Measurements from ENCODE around the gene OR2B3. TPM values are rescaled to one million over a fixed set of nuclear protein-coding genes. Genes with fewer than 3 reads are reported as not detected.

Gene OR2B3
- total RNA-seq, 1 donor from 2014 or later, result not detected

GRCh38 chr6:29079203-29079602, 7.9 kb downstream of the OR2B3 start:
- Histone ChIP-seq H3K27me3 (no peaks in the 10 kb centered on the region), H3K9me3 (no peaks in the 10 kb centered on the region), H3K4me3 (no peak overlapping the region), H3K4me1 (no peaks in the 10 kb centered on the region), H3K36me3 (no peaks in the 10 kb centered on the region), H3K27ac (no peak overlapping the region)
- intact Hi-C loops (cut with DNase I), result no loop called here
- TF ChIP-seq CTCF (IDR thresholded peaks at IDR 0.05), result no peak
- no peak for DNase-seq (ENCODE audit: low spot score in 2 of 2)

- Histone ChIP-seq H3K9me3 (no peaks in the 10 kb centered on the region), H3K4me3 (no peak overlapping the region), H3K36me3 (no peaks in the 10 kb centered on the region), H3K27ac (no peak overlapping the region), H3K27me3 (no peaks in the 10 kb centered on the region), H3K4me1 (no peaks in the 10 kb centered on the region)
- TF ChIP-seq CTCF (IDR thresholded peaks at IDR 0.05), result no peak
- intact Hi-C loops (cut with DNase I), result no loop called here
- no peak for DNase-seq (ENCODE audit: low spot score in 2 of 2)
These were observed 15.0 kb downstream of the OR2B3 start for GRCh38 chr6:29071831-29072723.

- H3K36me3 ChIP-seq, result no peaks in the 10 kb centered on the region
- no peak overlapping the region for H3K4me3 ChIP-seq
- no peaks in the 10 kb centered on the region for H3K4me1 ChIP-seq
- no peak for TF ChIP-seq CTCF (IDR thresholded peaks at IDR 0.05)
- no peak overlapping the region for H3K27ac ChIP-seq
- peaks cover 0 to 5% of the 10 kb centered on the region in 2 donors for H3K9me3 ChIP-seq
- intact Hi-C loops (cut with DNase I), result no loop called here
- DNase-seq (ENCODE audit: low spot score in 2 of 2), result no peak
- no peaks in the 10 kb centered on the region for H3K27me3 ChIP-seq
These were observed 35.4 kb downstream of the OR2B3 start for GRCh38 chr6:29051680-29052079.

- Histone ChIP-seq H3K27ac (no peak within 1 kb of the TSS), H3K4me1 (no peaks in the 10 kb centered on the region), H3K36me3 (no peaks in the 10 kb centered on the region), H3K9me3 (no peaks in the 10 kb centered on the region), H3K4me3 (no peak within 1 kb of the TSS), H3K27me3 (no peaks in the 10 kb centered on the region)
- intact Hi-C loops (cut with DNase I), result no loop called here
- no peak for TF ChIP-seq CTCF (IDR thresholded peaks at IDR 0.05)
- DNase-seq (ENCODE audit: low spot score in 2 of 2), result no peak
These were observed 42.0 kb downstream of the OR2B3 start, which contains the start of gene OR2W1 for GRCh38 chr6:29045075-29045474. TSS of gene OR2W1 (minus strand) at chr6:29045175. CDS start at chr6:29045175, 0 bp downstream.

Other genes starting within 250 kb of the OR2B3 start
- gene TRIM27, start 163.3 kb downstream of the OR2B3 start, total RNA-seq, result 167 TPM
- not detected for gene ZNF311, start 82.0 kb downstream of the OR2B3 start, total RNA-seq
- gene OR2W1, start 42.1 kb downstream of the OR2B3 start, total RNA-seq, result not detected
- not detected for gene OR2J1, start 12.2 kb upstream of the OR2B3 start, total RNA-seq
- not detected for gene OR2J3, start 20.7 kb upstream of the OR2B3 start, total RNA-seq
- gene OR2J2, start 83.6 kb upstream of the OR2B3 start, total RNA-seq, result not detected
- gene OR14J1, start 214.4 kb upstream of the OR2B3 start, total RNA-seq, result not detected